Colonic mucosa (tissue), 4 donors: Measurements from ENCODE around the gene THRA. TPM values are rescaled to one million over a fixed set of nuclear protein-coding genes. Genes with fewer than 3 reads are reported as not detected.

Experiments used
- DNase-seq: peaks from one replicate; pipeline ENCODE4 v3.0.0-alpha.2; 2020
- H3K27ac ChIP-seq: fragments of 200-600 bp; one replicate; pipeline ENCODE4 v1.8.0; 2021
- H3K27me3 ChIP-seq: fragments of 200-600 bp; one replicate; pipeline ENCODE4 v1.8.0; 2021
- H3K36me3 ChIP-seq: fragments of 200-600 bp; one replicate; pipeline ENCODE4 v1.8.0; 2021
- H3K4me1 ChIP-seq: fragments of 200-600 bp; one replicate; pipeline ENCODE4 v1.8.0; 2021; ENCODE audit warnings: mild to moderate bottlenecking
- H3K4me3 ChIP-seq: fragments of 200-600 bp; one replicate; pipeline ENCODE4 v1.8.0; 2021
- H3K9ac ChIP-seq, 2 donors: one replicate each; pipeline ENCODE4 v1.7.0; 2013; ENCODE audit warnings: control low read depth in 2 of 2, low read depth in 2 of 2, low read length in 2 of 2
- H3K9me3 ChIP-seq: fragments of 200-600 bp; one replicate; pipeline ENCODE4 v1.8.0; 2021
- CTCF ChIP-seq: fragments of 200-600 bp; IDR thresholded peaks from one replicate; pipeline ENCODE4 v1.8.0; 2022; ENCODE audit warnings: antibody characterized with exemption, mild to moderate bottlenecking
- intact Hi-C: fragments of 100-400 bp; cut with DNase I; formaldehyde crosslinking; loops from one replicate; pipeline ENCODE4 v1.14.1; 2022
- total RNA-seq, 2 donors: library from RNA; stranded (reverse); fragmentation: NEBNext Ultra II Directional in 1 of 2; extraction: Animal tissue kit (Norgen Biotek cat#: 25700) in 1 of 2; gene quantifications; one replicate each; pipeline ENCODE4 v1.2.1, GENCODE V29; 2021
- donor health status: healthy.
- donor health status: DM: no; HTN: no; CAD: no.
- donor health status: DM: no; HTN: no; CAD: no.

THRA gene
- total RNA-seq, 2 donors from 2014 or later: 40.3 to 44.5 TPM

GRCh38 chr17:40091691-40092397, 29.1 kb downstream of the THRA start:
- no peak for DNase-seq
- Histone ChIP-seq H3K27ac (no peak overlapping the region), H3K9me3 (no peaks in the 10 kb centered on the region), H3K36me3 (peaks cover 19% of the 10 kb centered on the region), H3K4me3 (no peak overlapping the region), H3K4me1 (peaks cover 10% of the 10 kb centered on the region), H3K9ac (no peak overlapping the region), H3K27me3 (no peaks in the 10 kb centered on the region)
- TF ChIP-seq CTCF: no peak
- intact Hi-C loops: no loop called here

- Histone ChIP-seq H3K36me3 (peaks cover 21% of the 10 kb centered on the region), H3K27ac (no peak overlapping the region), H3K9me3 (no peaks in the 10 kb centered on the region), H3K4me3 (no peak overlapping the region), H3K27me3 (no peaks in the 10 kb centered on the region), H3K4me1 (peaks cover 17% of the 10 kb centered on the region), H3K9ac (no peak overlapping the region)
- intact Hi-C loops: no loop called here
- TF ChIP-seq CTCF: no peak
- no peak for DNase-seq
These were observed 29.8 kb downstream of the THRA start for GRCh38 chr17:40092581-40092980.

GRCh38 chr17:40093005-40093579, 30.3 kb downstream of the THRA start:
- Histone ChIP-seq H3K36me3 (peaks cover 21% of the 10 kb centered on the region), H3K9ac (peak overlapping the region in 1 of 2 donors; percentile 32), H3K9me3 (no peaks in the 10 kb centered on the region), H3K4me3 (no peak overlapping the region), H3K4me1 (peaks cover 22% of the 10 kb centered on the region), H3K27ac (peak overlapping the region; percentile 32), H3K27me3 (no peaks in the 10 kb centered on the region)
- intact Hi-C loops: no loop called here
- no peak for DNase-seq
- no peak for TF ChIP-seq CTCF

- H3K27me3 ChIP-seq: no peaks in the 10 kb centered on the region
- peak overlapping the region; percentile 32 for H3K27ac ChIP-seq
- peak overlapping the region in 1 of 2 donors; percentile 32 for H3K9ac ChIP-seq
- H3K9me3 ChIP-seq: no peaks in the 10 kb centered on the region
- TF ChIP-seq CTCF: no peak
- intact Hi-C loops: no loop called here
- H3K36me3 ChIP-seq: peaks cover 21% of the 10 kb centered on the region
- no peak overlapping the region for H3K4me3 ChIP-seq
- DNase-seq: no peak
- H3K4me1 ChIP-seq: peaks cover 28% of the 10 kb centered on the region
These were observed 30.9 kb downstream of the THRA start for GRCh38 chr17:40093580-40094201.

- H3K9ac ChIP-seq: no peak overlapping the region
- TF ChIP-seq CTCF: no peak
- peaks cover 21% of the 10 kb centered on the region for H3K36me3 ChIP-seq
- H3K27me3 ChIP-seq: no peaks in the 10 kb centered on the region
- no peak for DNase-seq
- H3K4me1 ChIP-seq: peaks cover 28% of the 10 kb centered on the region
- intact Hi-C loops: loop anchor here (5.0 kb wide), 1 partner anchor 33 kb away; the partner anchor contains the start of gene THRA
- H3K9me3 ChIP-seq: no peaks in the 10 kb centered on the region
- H3K4me3 ChIP-seq: no peak overlapping the region
- H3K27ac ChIP-seq: no peak overlapping the region
These were observed 32.1 kb downstream of the THRA start for GRCh38 chr17:40094874-40095273.
